ENCODE data around the gene PARD3. TPM values are rescaled to one million over a fixed set of nuclear protein-coding genes. Genes with fewer than 3 reads are reported as not detected.

PARD3 gene
- total RNA-seq, 6 donors from 2014 or later = 30.6 to 108 (median 50.6) TPM

GRCh38 chr10:34613491-34613890, 201.6 kb downstream of the PARD3 start:
- Histone ChIP-seq H3K27ac (no peak overlapping the region), H3K4me1 (no peaks in the 10 kb centered on the region), H3K36me3 (no peaks in the 10 kb centered on the region), H3K27me3 (no peaks in the 10 kb centered on the region), H3K9me3 (no peaks in the 10 kb centered on the region), H3K4me3 (no peak overlapping the region)
- no peak for DNase-seq
- TF ChIP-seq EP300 (IDR thresholded peaks at IDR 0.05) (no peak), CTCF (IDR thresholded peaks at IDR 0.05) (no peak), POLR2A (IDR thresholded peaks at IDR 0.05) (no peak), POLR2AphosphoS5 (IDR thresholded peaks at IDR 0.05) (no peak)
- 77 to 88% methylated on average over 3 of the region's 3 CpGs for WGBS, 2 donors
- ATAC-seq (ENCODE audit: low FRiP score in 2 of 2) = no peak

GRCh38 chr10:34612938-34613337, 202.2 kb downstream of the PARD3 start:
- Histone ChIP-seq H3K27ac (no peak overlapping the region), H3K27me3 (no peaks in the 10 kb centered on the region), H3K4me3 (no peak overlapping the region), H3K9me3 (no peaks in the 10 kb centered on the region), H3K4me1 (no peaks in the 10 kb centered on the region), H3K36me3 (no peaks in the 10 kb centered on the region)
- 86 to 88% methylated on average over 1 of the region's 1 CpG for WGBS, 2 donors
- ATAC-seq (ENCODE audit: low FRiP score in 2 of 2) = no peak
- TF ChIP-seq POLR2A (IDR thresholded peaks at IDR 0.05) (no peak), CTCF (IDR thresholded peaks at IDR 0.05) (no peak), POLR2AphosphoS5 (IDR thresholded peaks at IDR 0.05) (no peak), EP300 (IDR thresholded peaks at IDR 0.05) (no peak)
- DNase-seq = no peak

- Histone ChIP-seq H3K27ac (no peak overlapping the region), H3K36me3 (no peaks in the 10 kb centered on the region), H3K4me3 (no peak overlapping the region), H3K9me3 (no peaks in the 10 kb centered on the region), H3K27me3 (no peaks in the 10 kb centered on the region), H3K4me1 (no peaks in the 10 kb centered on the region)
- TF ChIP-seq POLR2AphosphoS5 (IDR thresholded peaks at IDR 0.05) (no peak), EP300 (IDR thresholded peaks at IDR 0.05) (no peak), POLR2A (IDR thresholded peaks at IDR 0.05) (no peak), CTCF (IDR thresholded peaks at IDR 0.05) (no peak)
- DNase-seq = no peak
- ATAC-seq (ENCODE audit: low FRiP score in 2 of 2) = no peak
- WGBS, 2 donors = 97 to 98% methylated on average over 3 of the region's 3 CpGs
Measured at GRCh38 chr10:34612446-34612845, 202.7 kb downstream of the PARD3 start.

GRCh38 chr10:34609287-34609940, 205.7 kb downstream of the PARD3 start:
- DNase-seq = no peak
- H3K4me3 ChIP-seq = no peak overlapping the region
- WGBS, 2 donors = 85 to 88% methylated on average over 9 of the region's 9 CpGs
- H3K27me3 ChIP-seq = no peaks in the 10 kb centered on the region
- no peaks in the 10 kb centered on the region for H3K9me3 ChIP-seq
- H3K4me1 ChIP-seq = no peaks in the 10 kb centered on the region
- no peaks in the 10 kb centered on the region for H3K36me3 ChIP-seq
- no peak for ATAC-seq (ENCODE audit: low FRiP score in 2 of 2)
- TF ChIP-seq POLR2A (IDR thresholded peaks at IDR 0.05) = no peak
- no peak overlapping the region for H3K27ac ChIP-seq

- TF ChIP-seq POLR2A (IDR thresholded peaks at IDR 0.05) (no peak), EP300 (IDR thresholded peaks at IDR 0.05) (no peak), POLR2AphosphoS5 (IDR thresholded peaks at IDR 0.05) (no peak), CTCF (IDR thresholded peaks at IDR 0.05) (no peak)
- Histone ChIP-seq H3K4me3 (no peak overlapping the region), H3K36me3 (no peaks in the 10 kb centered on the region), H3K27ac (no peak overlapping the region), H3K27me3 (no peaks in the 10 kb centered on the region), H3K4me1 (no peaks in the 10 kb centered on the region), H3K9me3 (no peaks in the 10 kb centered on the region)
- ATAC-seq (ENCODE audit: low FRiP score in 2 of 2) (no peak), DNase-seq (no peak)
- WGBS, 2 donors = 54 to 64% methylated on average over 3 of the region's 3 CpGs
Measured at GRCh38 chr10:34607894-34608293, 207.2 kb downstream of the PARD3 start.
